IPS-18c (cell line): ENCODE data around the gene ARHGEF25.

Source experiments
- H3K4me3 ChIP-seq: 2 replicates; pipeline ENCODE4 v1.7.0; 2013; ENCODE audit warnings: low read depth, mild to moderate bottlenecking, low read length, moderate library complexity; ENCODE audit not compliant: insufficient read depth
- H3K9me3 ChIP-seq: one replicate; pipeline ENCODE4 v1.6.1; 2013; ENCODE audit warnings: mild to moderate bottlenecking, low read length, moderate library complexity; ENCODE audit not compliant: control insufficient read depth, insufficient read depth

Gene ARHGEF25

GRCh38 chr12:57604454-57604991 is 6.7 kb upstream of the ARHGEF25 start, which contains the start of gene DTX3:
TSS of gene DTX3 (plus strand) at chr12:57604824. CDS start at chr12:57606518, 1,694 bp downstream.
- peaks cover 2% of the 10 kb centered on the region for H3K9me3 ChIP-seq
- peak within 1 kb of the TSS; percentile 78 for H3K4me3 ChIP-seq

GRCh38 chr12:57604992-57605810 is 6.0 kb upstream of the ARHGEF25 start:
- Histone ChIP-seq H3K4me3 (peak overlapping the region; percentile 78), H3K9me3 (peaks cover 2% of the 10 kb centered on the region)

- Histone ChIP-seq H3K4me3 (peak overlapping the region; percentile 78; the same call in 1 of the 2 replicates), H3K9me3 (peaks cover 2% of the 10 kb centered on the region)
Observed at GRCh38 chr12:57605811-57606311, 5.4 kb upstream of the ARHGEF25 start.

GRCh38 chr12:57606399-57606798 is 4.8 kb upstream of the ARHGEF25 start:
- Histone ChIP-seq H3K4me3 (no peak overlapping the region), H3K9me3 (peaks cover 2% of the 10 kb centered on the region)

GRCh38 chr12:57606821-57607220 is 4.4 kb upstream of the ARHGEF25 start:
- no peak overlapping the region for H3K4me3 ChIP-seq
- peaks cover 2% of the 10 kb centered on the region for H3K9me3 ChIP-seq

GRCh38 chr12:57607958-57608663 is 3.1 kb upstream of the ARHGEF25 start:
- no peak overlapping the region for H3K4me3 ChIP-seq
- H3K9me3 ChIP-seq, result peaks cover 2% of the 10 kb centered on the region

GRCh38 chr12:57609101-57609780 is 2.0 kb upstream of the ARHGEF25 start:
- H3K9me3 ChIP-seq, result peaks cover 2% of the 10 kb centered on the region
- H3K4me3 ChIP-seq, result peak overlapping the region; percentile 72

GRCh38 chr12:57609781-57610553 is 1.3 kb upstream of the ARHGEF25 start:
- Histone ChIP-seq H3K4me3 (peak overlapping the region; percentile 72), H3K9me3 (peaks cover 2% of the 10 kb centered on the region)

- Histone ChIP-seq H3K9me3 (peaks cover 2% of the 10 kb centered on the region), H3K4me3 (peak overlapping the region; percentile 72)
Observed at GRCh38 chr12:57610554-57611107, 604 bp upstream of the ARHGEF25 start.

- peak overlapping the region; percentile 51 for H3K4me3 ChIP-seq
Observed at GRCh38 chr12:57611827-57612710, 834 bp downstream of the ARHGEF25 start.

GRCh38 chr12:57612711-57613426 is 1.6 kb downstream of the ARHGEF25 start:
- Histone ChIP-seq H3K4me3 (no peak overlapping the region; the same call in 1 of the 2 replicates), H3K9me3 (no peaks in the 10 kb centered on the region)

More at GRCh38 chr12:57611827-57612710, 834 bp downstream of the ARHGEF25 start:
- H3K9me3 ChIP-seq, result peaks cover 2% of the 10 kb centered on the region

- Histone ChIP-seq H3K9me3 (no peaks in the 10 kb centered on the region), H3K4me3 (no peak overlapping the region)
Observed at GRCh38 chr12:57613427-57614109, 2.3 kb downstream of the ARHGEF25 start.

GRCh38 chr12:57614178-57614947 is 3.1 kb downstream of the ARHGEF25 start:
- Histone ChIP-seq H3K9me3 (no peaks in the 10 kb centered on the region), H3K4me3 (no peak overlapping the region; the same call in 1 of the 2 replicates)
